ENCODE results near the gene ARHGAP4. TPM values are rescaled to one million over a fixed set of nuclear protein-coding genes. Genes with fewer than 3 reads are reported as not detected.
A peak's percentile ranks its signal among the peaks of the same experiment; 100 is the strongest.

The ARHGAP4 gene
- total and polyA plus RNA-seq, 10 donors = 176 to 713 (median 269) TPM

- peaks cover 0 to 12% (median 7%) of the 10 kb centered on the region in 6 donors for H3K36me3 ChIP-seq
- peak in 1 of 11 experiments; percentile 7 for TF ChIP-seq CTCF (IDR thresholded peaks at IDR 0.05 in 8 of 11, conservative IDR thresholded peaks at IDR 0.05 in 3 of 11)
- TF ChIP-seq POLR2AphosphoS5 (IDR thresholded peaks at IDR 0.05) = peak in 2 of 3 donors; percentile 48 to 59
- TF ChIP-seq POLR2A (IDR thresholded peaks at IDR 0.05) = no peak
- H3K27me3 ChIP-seq (replicated peaks in 1 of 7) = no peaks in the 10 kb centered on the region
- intact Hi-C loops (cut with DNase I; ENCODE audit: low total_unique reads) = no loop called here
- H3K4me1 ChIP-seq = peaks cover 25 to 70% (median 57%) of the 10 kb centered on the region in 6 donors
- no peaks in the 10 kb centered on the region for H3K9me3 ChIP-seq
- peak overlapping the region; percentile 65 to 100 (median 98) for H3K27ac ChIP-seq
- DNase-seq = peak; percentile 79
- WGBS, 5 donors = 6 to 44% (median 25%) methylated on average over 6 to 12 of the region's 12 CpGs; no CpG with 5 or more reads in 1 of the 5 donors
- H3K4me3 ChIP-seq = peak overlapping the region in 7 of 8 donors; percentile 43 to 97 (median 74)
Measured at GRCh38 chrX:153968754-153969124, 42.7 kb upstream of the ARHGAP4 start.

- no peak for TF ChIP-seq CTCF (IDR thresholded peaks at IDR 0.05 in 8 of 11, conservative IDR thresholded peaks at IDR 0.05 in 3 of 11)
- no peak for TF ChIP-seq POLR2AphosphoS5 (IDR thresholded peaks at IDR 0.05)
- TF ChIP-seq POLR2A (IDR thresholded peaks at IDR 0.05) = no peak
- 24 to 64% (median 36%) methylated on average over 9 of the region's 9 CpGs for WGBS, 5 donors
- DNase-seq = no peak
- Histone ChIP-seq H3K27me3 (replicated peaks in 1 of 7) (no peaks in the 10 kb centered on the region), H3K36me3 (peaks cover 0 to 17% (median 11%) of the 10 kb centered on the region in 6 donors), H3K9me3 (no peaks in the 10 kb centered on the region), H3K4me3 (peak overlapping the region in 5 of 8 donors; percentile 43 to 97 (median 74)), H3K4me1 (peaks cover 20 to 70% (median 52%) of the 10 kb centered on the region in 6 donors), H3K27ac (peak overlapping the region; percentile 65 to 100 (median 98))
- intact Hi-C loops (cut with DNase I; ENCODE audit: low total_unique reads) = no loop called here
Measured at GRCh38 chrX:153968255-153968654, 42.2 kb upstream of the ARHGAP4 start.

- Histone ChIP-seq H3K27ac (peak overlapping the region; percentile 65 to 100 (median 98)), H3K9me3 (no peaks in the 10 kb centered on the region), H3K27me3 (replicated peaks in 1 of 7) (no peaks in the 10 kb centered on the region), H3K4me3 (peak overlapping the region in 5 of 8 donors; percentile 13 to 97 (median 74)), H3K36me3 (peaks cover 0 to 23% (median 16%) of the 10 kb centered on the region in 6 donors), H3K4me1 (peaks cover 20 to 68% (median 50%) of the 10 kb centered on the region in 6 donors)
- TF ChIP-seq POLR2A (IDR thresholded peaks at IDR 0.05) = no peak
- peak; percentile 18 to 66 (median 60) for TF ChIP-seq POLR2AphosphoS5 (IDR thresholded peaks at IDR 0.05)
- 6 to 49% (median 19%) methylated on average over 6 to 16 of the region's 16 CpGs for WGBS, 5 donors
- intact Hi-C loops (cut with DNase I; ENCODE audit: low total_unique reads) = no loop called here
- DNase-seq = no peak
Measured at GRCh38 chrX:153967536-153968224, 41.6 kb upstream of the ARHGAP4 start.

DNA sequence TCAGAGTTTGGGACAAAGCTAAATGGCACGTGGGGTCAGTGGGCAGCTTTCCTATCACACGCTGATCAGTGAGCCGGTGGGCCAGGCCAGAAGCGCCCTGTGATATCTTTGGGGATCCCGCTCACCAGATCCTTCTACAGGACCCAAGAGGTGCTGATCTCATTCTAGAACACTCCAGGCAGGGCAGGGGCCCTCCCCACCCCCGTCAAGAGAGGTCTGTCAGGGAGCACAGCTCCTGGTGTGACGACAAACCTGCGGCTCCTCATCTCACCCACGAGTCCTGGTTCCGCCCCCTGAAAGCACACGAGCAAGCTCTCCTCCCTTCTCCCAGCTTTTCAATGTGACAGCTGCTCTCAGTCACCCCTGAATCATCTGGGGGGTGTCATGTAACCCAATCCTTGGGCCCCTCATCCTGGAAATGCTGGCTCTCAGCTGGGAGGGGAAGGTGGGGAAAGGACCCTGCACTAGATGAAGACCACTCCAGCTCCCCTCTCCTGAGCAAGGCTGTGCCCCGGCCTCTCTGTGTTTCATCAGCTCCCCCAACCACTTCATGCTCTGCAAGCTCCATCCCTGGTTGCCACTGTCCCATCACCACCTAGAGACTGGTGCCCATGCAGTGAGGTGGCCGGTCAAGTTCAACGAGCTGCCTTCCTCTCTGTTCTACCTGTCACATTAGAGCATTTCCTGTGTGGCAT lies 40.9 kb upstream of the ARHGAP4 start:
- Histone ChIP-seq H3K4me1 (peaks cover 20 to 68% (median 50%) of the 10 kb centered on the region in 6 donors), H3K4me3 (peak overlapping the region in 5 of 8 donors; percentile 13 to 97 (median 74))

More for the DNA sequence above, 40.9 kb upstream of the ARHGAP4 start:
- intact Hi-C loops (cut with DNase I; ENCODE audit: low total_unique reads) = no loop called here
- no peaks in the 10 kb centered on the region for H3K27me3 ChIP-seq (replicated peaks in 1 of 7)
- TF ChIP-seq CTCF (IDR thresholded peaks at IDR 0.05 in 8 of 11, conservative IDR thresholded peaks at IDR 0.05 in 3 of 11) (no peak), POLR2AphosphoS5 (IDR thresholded peaks at IDR 0.05) (no peak), POLR2A (IDR thresholded peaks at IDR 0.05) (no peak)
- WGBS, 5 donors = 53 to 75% (median 60%) methylated on average over 2 to 14 of the region's 14 CpGs
- H3K36me3 ChIP-seq = peaks cover 0 to 30% (median 23%) of the 10 kb centered on the region in 6 donors
- no peaks in the 10 kb centered on the region for H3K9me3 ChIP-seq
- H3K27ac ChIP-seq = peak overlapping the region; percentile 57 to 100 (median 98)
- DNase-seq = no peak
